ENCODE results near the gene MAML1. TPM values are rescaled to one million over a fixed set of nuclear protein-coding genes. Genes with fewer than 3 reads are reported as not detected.

The MAML1 gene
- total and polyA plus RNA-seq, 2 experiments from 2014 or later = 9.6 to 43.9 TPM

DNA sequence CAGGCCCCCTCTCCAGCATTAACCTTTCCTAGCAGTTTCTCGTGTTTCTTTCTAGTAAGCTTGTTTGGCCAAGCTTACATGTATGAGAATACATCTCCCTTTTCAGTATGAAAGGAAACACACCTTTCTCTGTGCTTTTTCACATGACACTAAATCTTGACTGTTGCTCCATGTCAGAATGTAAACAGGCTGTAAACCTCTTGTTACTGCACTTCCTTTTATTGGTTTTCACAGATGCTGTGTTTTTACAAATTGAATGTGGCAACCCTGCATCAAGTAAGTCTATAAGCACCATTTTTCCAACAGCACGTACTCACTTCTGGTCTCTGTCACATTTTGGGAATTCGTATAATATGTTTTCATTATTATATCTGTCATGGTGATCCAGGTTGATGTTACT is 36.0 kb upstream of the MAML1 start (continued):
- no peak for TF ChIP-seq STAT1 (IDR thresholded peaks at IDR 0.05; ENCODE audit: unreplicated experiment)
- TF ChIP-seq, protein P1, sequence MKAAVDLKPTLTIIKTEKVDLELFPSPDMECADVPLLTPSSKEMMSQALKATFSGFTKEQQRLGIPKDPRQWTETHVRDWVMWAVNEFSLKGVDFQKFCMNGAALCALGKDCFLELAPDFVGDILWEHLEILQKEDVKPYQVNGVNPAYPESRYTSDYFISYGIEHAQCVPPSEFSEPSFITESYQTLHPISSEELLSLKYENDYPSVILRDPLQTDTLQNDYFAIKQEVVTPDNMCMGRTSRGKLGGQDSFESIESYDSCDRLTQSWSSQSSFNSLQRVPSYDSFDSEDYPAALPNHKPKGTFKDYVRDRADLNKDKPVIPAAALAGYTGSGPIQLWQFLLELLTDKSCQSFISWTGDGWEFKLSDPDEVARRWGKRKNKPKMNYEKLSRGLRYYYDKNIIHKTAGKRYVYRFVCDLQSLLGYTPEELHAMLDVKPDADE (IDR thresholded peaks at IDR 0.05) = no peak

DNA sequence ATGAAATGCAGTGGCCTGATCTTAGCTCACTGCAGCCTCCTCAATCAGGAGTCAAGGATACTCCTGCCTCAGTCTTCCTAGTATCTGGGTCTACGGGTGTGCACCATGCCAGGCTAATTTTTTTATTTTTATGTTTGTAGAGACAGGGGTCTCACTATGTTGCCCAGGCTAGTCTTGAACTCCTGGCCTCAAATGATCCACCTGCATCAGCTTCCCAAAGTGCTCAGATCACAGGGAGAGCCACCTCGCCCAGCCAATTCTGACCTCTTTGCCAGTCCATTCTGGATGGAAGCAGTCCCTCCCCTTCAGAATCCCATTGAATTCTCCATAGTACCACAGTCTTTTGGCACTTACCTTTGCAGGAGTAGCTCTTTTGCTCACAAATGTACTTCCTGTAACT is 35.5 kb upstream of the MAML1 start:
- H3K4me1 Mint-ChIP-seq = peaks cover 13% of the 10 kb centered on the region
- TF ChIP-seq, protein P2, sequence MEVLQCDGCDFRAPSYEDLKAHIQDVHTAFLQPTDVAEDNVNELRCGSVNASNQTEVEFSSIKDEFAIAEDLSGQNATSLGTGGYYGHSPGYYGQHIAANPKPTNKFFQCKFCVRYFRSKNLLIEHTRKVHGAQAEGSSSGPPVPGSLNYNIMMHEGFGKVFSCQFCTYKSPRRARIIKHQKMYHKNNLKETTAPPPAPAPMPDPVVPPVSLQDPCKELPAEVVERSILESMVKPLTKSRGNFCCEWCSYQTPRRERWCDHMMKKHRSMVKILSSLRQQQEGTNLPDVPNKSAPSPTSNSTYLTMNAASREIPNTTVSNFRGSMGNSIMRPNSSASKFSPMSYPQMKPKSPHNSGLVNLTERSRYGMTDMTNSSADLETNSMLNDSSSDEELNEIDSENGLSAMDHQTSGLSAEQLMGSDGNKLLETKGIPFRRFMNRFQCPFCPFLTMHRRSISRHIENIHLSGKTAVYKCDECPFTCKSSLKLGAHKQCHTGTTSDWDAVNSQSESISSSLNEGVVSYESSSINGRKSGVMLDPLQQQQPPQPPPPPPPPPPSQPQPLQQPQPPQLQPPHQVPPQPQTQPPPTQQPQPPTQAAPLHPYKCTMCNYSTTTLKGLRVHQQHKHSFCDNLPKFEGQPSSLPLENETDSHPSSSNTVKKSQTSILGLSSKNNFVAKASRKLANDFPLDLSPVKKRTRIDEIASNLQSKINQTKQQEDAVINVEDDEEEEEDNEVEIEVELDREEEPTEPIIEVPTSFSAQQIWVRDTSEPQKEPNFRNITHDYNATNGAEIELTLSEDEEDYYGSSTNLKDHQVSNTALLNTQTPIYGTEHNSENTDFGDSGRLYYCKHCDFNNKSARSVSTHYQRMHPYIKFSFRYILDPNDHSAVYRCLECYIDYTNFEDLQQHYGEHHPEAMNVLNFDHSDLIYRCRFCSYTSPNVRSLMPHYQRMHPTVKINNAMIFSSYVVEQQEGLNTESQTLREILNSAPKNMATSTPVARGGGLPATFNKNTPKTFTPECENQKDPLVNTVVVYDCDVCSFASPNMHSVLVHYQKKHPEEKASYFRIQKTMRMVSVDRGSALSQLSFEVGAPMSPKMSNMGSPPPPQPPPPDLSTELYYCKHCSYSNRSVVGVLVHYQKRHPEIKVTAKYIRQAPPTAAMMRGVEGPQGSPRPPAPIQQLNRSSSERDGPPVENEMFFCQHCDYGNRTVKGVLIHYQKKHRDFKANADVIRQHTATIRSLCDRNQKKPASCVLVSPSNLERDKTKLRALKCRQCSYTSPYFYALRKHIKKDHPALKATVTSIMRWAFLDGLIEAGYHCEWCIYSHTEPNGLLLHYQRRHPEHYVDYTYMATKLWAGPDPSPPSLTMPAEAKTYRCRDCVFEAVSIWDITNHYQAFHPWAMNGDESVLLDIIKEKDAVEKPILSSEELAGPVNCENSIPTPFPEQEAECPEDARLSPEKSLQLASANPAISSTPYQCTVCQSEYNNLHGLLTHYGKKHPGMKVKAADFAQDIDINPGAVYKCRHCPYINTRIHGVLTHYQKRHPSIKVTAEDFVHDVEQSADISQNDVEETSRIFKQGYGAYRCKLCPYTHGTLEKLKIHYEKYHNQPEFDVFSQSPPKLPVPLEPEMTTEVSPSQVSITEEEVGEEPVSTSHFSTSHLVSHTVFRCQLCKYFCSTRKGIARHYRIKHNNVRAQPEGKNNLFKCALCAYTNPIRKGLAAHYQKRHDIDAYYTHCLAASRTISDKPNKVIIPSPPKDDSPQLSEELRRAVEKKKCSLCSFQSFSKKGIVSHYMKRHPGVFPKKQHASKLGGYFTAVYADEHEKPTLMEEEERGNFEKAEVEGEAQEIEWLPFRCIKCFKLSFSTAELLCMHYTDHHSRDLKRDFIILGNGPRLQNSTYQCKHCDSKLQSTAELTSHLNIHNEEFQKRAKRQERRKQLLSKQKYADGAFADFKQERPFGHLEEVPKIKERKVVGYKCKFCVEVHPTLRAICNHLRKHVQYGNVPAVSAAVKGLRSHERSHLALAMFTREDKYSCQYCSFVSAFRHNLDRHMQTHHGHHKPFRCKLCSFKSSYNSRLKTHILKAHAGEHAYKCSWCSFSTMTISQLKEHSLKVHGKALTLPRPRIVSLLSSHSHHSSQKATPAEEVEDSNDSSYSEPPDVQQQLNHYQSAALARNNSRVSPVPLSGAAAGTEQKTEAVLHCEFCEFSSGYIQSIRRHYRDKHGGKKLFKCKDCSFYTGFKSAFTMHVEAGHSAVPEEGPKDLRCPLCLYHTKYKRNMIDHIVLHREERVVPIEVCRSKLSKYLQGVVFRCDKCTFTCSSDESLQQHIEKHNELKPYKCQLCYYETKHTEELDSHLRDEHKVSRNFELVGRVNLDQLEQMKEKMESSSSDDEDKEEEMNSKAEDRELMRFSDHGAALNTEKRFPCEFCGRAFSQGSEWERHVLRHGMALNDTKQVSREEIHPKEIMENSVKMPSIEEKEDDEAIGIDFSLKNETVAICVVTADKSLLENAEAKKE (CRISPR knock-in tag; IDR thresholded peaks at IDR 0.05) = no peak
- TF ChIP-seq EZH2 (IDR thresholded peaks at IDR 0.05; ENCODE audit: low read depth, unreplicated experiment) (no peak), JUNB (IDR thresholded peaks at IDR 0.05; ENCODE audit: unreplicated experiment) (no peak), POLR2AphosphoS5 (IDR thresholded peaks at IDR 0.05; ENCODE audit: low read depth) (no peak), CREB1 (CRISPR knock-in tag; IDR thresholded peaks at IDR 0.05; ENCODE audit: low read depth) (no peak), ZNF331 (CRISPR knock-in tag; IDR thresholded peaks at IDR 0.05; ENCODE audit: low read depth) (no peak), NANOG (IDR thresholded peaks at IDR 0.05; ENCODE audit: borderline replicate concordance) (no peak), ZNF114 (CRISPR knock-in tag; IDR thresholded peaks at IDR 0.05) (no peak)
- TF ChIP-seq, protein P1 (IDR thresholded peaks at IDR 0.05) = no peak
- TF ChIP-seq, protein P3, sequence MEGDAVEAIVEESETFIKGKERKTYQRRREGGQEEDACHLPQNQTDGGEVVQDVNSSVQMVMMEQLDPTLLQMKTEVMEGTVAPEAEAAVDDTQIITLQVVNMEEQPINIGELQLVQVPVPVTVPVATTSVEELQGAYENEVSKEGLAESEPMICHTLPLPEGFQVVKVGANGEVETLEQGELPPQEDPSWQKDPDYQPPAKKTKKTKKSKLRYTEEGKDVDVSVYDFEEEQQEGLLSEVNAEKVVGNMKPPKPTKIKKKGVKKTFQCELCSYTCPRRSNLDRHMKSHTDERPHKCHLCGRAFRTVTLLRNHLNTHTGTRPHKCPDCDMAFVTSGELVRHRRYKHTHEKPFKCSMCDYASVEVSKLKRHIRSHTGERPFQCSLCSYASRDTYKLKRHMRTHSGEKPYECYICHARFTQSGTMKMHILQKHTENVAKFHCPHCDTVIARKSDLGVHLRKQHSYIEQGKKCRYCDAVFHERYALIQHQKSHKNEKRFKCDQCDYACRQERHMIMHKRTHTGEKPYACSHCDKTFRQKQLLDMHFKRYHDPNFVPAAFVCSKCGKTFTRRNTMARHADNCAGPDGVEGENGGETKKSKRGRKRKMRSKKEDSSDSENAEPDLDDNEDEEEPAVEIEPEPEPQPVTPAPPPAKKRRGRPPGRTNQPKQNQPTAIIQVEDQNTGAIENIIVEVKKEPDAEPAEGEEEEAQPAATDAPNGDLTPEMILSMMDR (conservative IDR thresholded peaks at IDR 0.05; ENCODE audit: low read depth in 2 of 2) = no peak
- TF ChIP-seq, protein P4, sequence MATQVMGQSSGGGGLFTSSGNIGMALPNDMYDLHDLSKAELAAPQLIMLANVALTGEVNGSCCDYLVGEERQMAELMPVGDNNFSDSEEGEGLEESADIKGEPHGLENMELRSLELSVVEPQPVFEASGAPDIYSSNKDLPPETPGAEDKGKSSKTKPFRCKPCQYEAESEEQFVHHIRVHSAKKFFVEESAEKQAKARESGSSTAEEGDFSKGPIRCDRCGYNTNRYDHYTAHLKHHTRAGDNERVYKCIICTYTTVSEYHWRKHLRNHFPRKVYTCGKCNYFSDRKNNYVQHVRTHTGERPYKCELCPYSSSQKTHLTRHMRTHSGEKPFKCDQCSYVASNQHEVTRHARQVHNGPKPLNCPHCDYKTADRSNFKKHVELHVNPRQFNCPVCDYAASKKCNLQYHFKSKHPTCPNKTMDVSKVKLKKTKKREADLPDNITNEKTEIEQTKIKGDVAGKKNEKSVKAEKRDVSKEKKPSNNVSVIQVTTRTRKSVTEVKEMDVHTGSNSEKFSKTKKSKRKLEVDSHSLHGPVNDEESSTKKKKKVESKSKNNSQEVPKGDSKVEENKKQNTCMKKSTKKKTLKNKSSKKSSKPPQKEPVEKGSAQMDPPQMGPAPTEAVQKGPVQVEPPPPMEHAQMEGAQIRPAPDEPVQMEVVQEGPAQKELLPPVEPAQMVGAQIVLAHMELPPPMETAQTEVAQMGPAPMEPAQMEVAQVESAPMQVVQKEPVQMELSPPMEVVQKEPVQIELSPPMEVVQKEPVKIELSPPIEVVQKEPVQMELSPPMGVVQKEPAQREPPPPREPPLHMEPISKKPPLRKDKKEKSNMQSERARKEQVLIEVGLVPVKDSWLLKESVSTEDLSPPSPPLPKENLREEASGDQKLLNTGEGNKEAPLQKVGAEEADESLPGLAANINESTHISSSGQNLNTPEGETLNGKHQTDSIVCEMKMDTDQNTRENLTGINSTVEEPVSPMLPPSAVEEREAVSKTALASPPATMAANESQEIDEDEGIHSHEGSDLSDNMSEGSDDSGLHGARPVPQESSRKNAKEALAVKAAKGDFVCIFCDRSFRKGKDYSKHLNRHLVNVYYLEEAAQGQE (IDR thresholded peaks at IDR 0.05; ENCODE audit: unreplicated experiment) = no peak

More for the DNA sequence above, 35.5 kb upstream of the MAML1 start:
- H3K4me3 Mint-ChIP-seq = peak overlapping the region; percentile 99
- H2AFZ ChIP-seq = no peak overlapping the region
- H3K9me3 Mint-ChIP-seq = no peaks in the 10 kb centered on the region
- peaks cover 15% of the 10 kb centered on the region for H3K4me1 ChIP-seq (ENCODE audit: insufficient read depth)
- DNase-seq (ENCODE audit: low spot score) (no peak), ATAC-seq (no peak)
- no peak overlapping the region for H3K4me3 ChIP-seq
- H3K27me3 Mint-ChIP-seq (ENCODE audit: insufficient read depth, low read depth, poor library complexity) = peaks cover 18% of the 10 kb centered on the region
- H3K27ac Mint-ChIP-seq = 0 out of 2 replicates have a peak overlapping the region, but pooled peaks have one; percentile 31
- H3K9me2 ChIP-seq (ENCODE audit: insufficient read depth) = no peaks in the 10 kb centered on the region
- peaks cover 4% of the 10 kb centered on the region; the same call in 1 of the 2 replicates for H3F3A ChIP-seq (replicated peaks; ENCODE audit: low read depth)
- H3K79me2 ChIP-seq (replicated peaks; ENCODE audit: insufficient read depth) = peaks cover 33% of the 10 kb centered on the region
- peaks cover 22% of the 10 kb centered on the region for H3K36me3 Mint-ChIP-seq (ENCODE audit: low read depth)
- H4K20me1 ChIP-seq (replicated peaks; ENCODE audit: insufficient read depth) = peaks cover 21% of the 10 kb centered on the region
- H3K27me3 ChIP-seq (ENCODE audit: insufficient read depth) = no peaks in the 10 kb centered on the region; the same call in 1 of the 2 replicates
- no peaks in the 10 kb centered on the region for H3K36me3 ChIP-seq (ENCODE audit: insufficient read depth)
- H3K27ac ChIP-seq (ENCODE audit: low read depth) = peak overlapping the region; percentile 96; the same call in 1 of the 2 replicates
- 0 out of 2 replicates have a peak overlapping the region, but pooled peaks have one; percentile 84 for H3K4me2 ChIP-seq

Data from GM23338 (cell line).